ENCODE measurements around the gene H2BK1. TPM values are rescaled to one million over a fixed set of nuclear protein-coding genes. Genes with fewer than 3 reads are reported as not detected.

Gene H2BK1
- total RNA-seq, 1 donor from 2014 or later = not detected

DNA sequence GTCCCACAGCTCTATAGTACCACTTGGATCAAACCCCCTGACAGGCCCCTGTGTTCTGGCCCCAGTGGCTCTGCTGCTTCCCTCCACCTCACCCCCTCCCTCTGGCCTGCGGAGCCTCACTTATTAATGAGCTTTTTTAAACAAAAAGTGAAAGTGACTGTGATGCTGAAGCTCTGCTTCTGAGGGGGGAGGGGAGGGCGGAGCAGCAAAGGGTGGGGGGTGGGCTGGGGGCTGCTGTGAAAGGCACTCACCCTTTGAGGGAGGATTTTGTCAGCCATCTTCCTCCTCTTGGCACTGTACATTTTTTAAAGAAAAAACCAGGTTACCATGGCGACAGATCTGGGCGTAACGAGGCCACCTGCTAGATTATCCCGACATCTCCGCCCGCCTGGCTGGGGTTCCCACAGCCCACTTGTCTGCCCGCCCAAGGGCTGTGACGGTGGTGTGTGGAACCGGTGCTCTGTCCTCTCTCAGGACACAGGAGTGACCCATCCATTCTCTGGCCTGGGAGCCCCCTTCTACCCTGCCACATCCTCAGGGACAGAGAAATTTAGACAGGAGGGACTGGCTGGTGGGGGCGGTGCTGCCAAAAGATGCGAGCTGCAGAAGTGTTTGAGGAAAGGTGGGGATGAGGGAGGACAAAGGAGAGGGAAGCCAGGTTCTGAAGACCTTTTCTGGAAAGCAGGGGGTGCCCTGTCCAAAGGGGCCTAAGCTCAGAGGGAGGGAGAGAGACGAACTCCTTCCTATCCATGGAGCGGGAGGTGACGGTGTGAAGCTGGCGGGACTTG, 33.3 kb upstream of the H2BK1 start:
- H3K4me3 Mint-ChIP-seq = peak overlapping the region; percentile 75
- no peaks in the 10 kb centered on the region for H3K9me3 Mint-ChIP-seq
- peaks cover 49% of the 10 kb centered on the region for H3K4me1 Mint-ChIP-seq
- TF ChIP-seq CTCF (conservative IDR thresholded peaks at IDR 0.05) = no peak
- peaks cover 7% of the 10 kb centered on the region for H3K27me3 Mint-ChIP-seq (ENCODE audit: low read depth)
- H3K27ac Mint-ChIP-seq (ENCODE audit: unreplicated experiment) = peak overlapping the region; percentile 57
- H3K36me3 Mint-ChIP-seq (ENCODE audit: low read depth) = no peaks in the 10 kb centered on the region
- no peak for DNase-seq (ENCODE audit: low read depth, low spot score)

GRCh38 chr7:151243045-151243349, 32.7 kb upstream of the H2BK1 start:
- H3K36me3 Mint-ChIP-seq (ENCODE audit: low read depth) = no peaks in the 10 kb centered on the region
- no peak for TF ChIP-seq CTCF (conservative IDR thresholded peaks at IDR 0.05)
- H3K9me3 Mint-ChIP-seq = no peaks in the 10 kb centered on the region
- no peak overlapping the region for H3K27ac Mint-ChIP-seq (ENCODE audit: unreplicated experiment)
- H3K27me3 Mint-ChIP-seq (ENCODE audit: low read depth) = peaks cover 7% of the 10 kb centered on the region
- H3K4me1 Mint-ChIP-seq = peaks cover 44% of the 10 kb centered on the region
- H3K4me3 Mint-ChIP-seq = peak overlapping the region; percentile 73
- DNase-seq (ENCODE audit: low read depth, low spot score) = no peak

GRCh38 chr7:151242159-151243044, 32.1 kb upstream of the H2BK1 start:
- peak overlapping the region; percentile 73 for H3K4me3 Mint-ChIP-seq
- no peaks in the 10 kb centered on the region for H3K9me3 Mint-ChIP-seq
- no peaks in the 10 kb centered on the region for H3K36me3 Mint-ChIP-seq (ENCODE audit: low read depth)
- H3K4me1 Mint-ChIP-seq = peaks cover 39% of the 10 kb centered on the region
- no peak overlapping the region for H3K27ac Mint-ChIP-seq (ENCODE audit: unreplicated experiment)
- no peak for DNase-seq (ENCODE audit: low read depth, low spot score)
- no peak for TF ChIP-seq CTCF (conservative IDR thresholded peaks at IDR 0.05)
- peaks cover 7% of the 10 kb centered on the region for H3K27me3 Mint-ChIP-seq (ENCODE audit: low read depth)

GRCh38 chr7:151241755-151242096, 31.4 kb upstream of the H2BK1 start:
- peaks cover 3% of the 10 kb centered on the region for H3K36me3 Mint-ChIP-seq (ENCODE audit: low read depth)
- H3K4me3 Mint-ChIP-seq = no peak overlapping the region
- no peak for TF ChIP-seq CTCF (conservative IDR thresholded peaks at IDR 0.05)
- H3K9me3 Mint-ChIP-seq = no peaks in the 10 kb centered on the region
- H3K27ac Mint-ChIP-seq (ENCODE audit: unreplicated experiment) = no peak overlapping the region
- H3K27me3 Mint-ChIP-seq (ENCODE audit: low read depth) = peaks cover 7% of the 10 kb centered on the region
- no peak for DNase-seq (ENCODE audit: low read depth, low spot score)
- peaks cover 34% of the 10 kb centered on the region for H3K4me1 Mint-ChIP-seq

- no peak overlapping the region for H3K27ac Mint-ChIP-seq (ENCODE audit: unreplicated experiment)
- H3K9me3 Mint-ChIP-seq = no peaks in the 10 kb centered on the region
- H3K4me3 Mint-ChIP-seq = peak overlapping the region; percentile 44
Observed at GRCh38 chr7:151240942-151241754, 30.9 kb upstream of the H2BK1 start.

More at GRCh38 chr7:151240942-151241754, 30.9 kb upstream of the H2BK1 start:
- H3K36me3 Mint-ChIP-seq (ENCODE audit: low read depth) = peaks cover 4% of the 10 kb centered on the region
- peaks cover 28% of the 10 kb centered on the region for H3K4me1 Mint-ChIP-seq
- peaks cover 7% of the 10 kb centered on the region for H3K27me3 Mint-ChIP-seq (ENCODE audit: low read depth)
- no peak for TF ChIP-seq CTCF (conservative IDR thresholded peaks at IDR 0.05)
- no peak for DNase-seq (ENCODE audit: low read depth, low spot score)
